ENCODE data around the gene ADAMTS9. TPM values are rescaled to one million over a fixed set of nuclear protein-coding genes. Genes with fewer than 3 reads are reported as not detected.

The ADAMTS9 gene
- total and polyA plus RNA-seq, 10 donors, result 9.1 to 112 (median 34.8) TPM

DNA sequence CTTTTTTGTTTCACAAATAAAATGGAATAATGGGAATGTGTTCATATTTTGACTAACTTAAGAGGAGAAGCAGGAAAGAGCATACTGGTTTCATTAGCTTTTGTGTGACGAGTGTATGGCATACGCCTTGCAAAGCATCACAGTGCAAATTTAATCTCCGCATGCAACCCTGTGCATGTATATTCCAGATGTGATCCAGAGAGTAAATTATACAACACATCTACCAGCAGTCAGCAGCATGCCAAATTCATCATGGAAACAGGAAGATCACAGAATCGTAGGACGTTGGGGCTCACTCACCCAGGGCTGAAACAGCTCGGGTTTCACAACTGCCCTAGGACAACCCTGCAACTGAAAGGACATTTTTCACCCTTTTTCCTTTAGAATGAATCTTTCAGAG is 53.4 kb downstream of the ADAMTS9 start:
- Histone ChIP-seq H3K27ac (no peak overlapping the region), H3K36me3 (peaks cover 0 to 60% (median 4%) of the 10 kb centered on the region in 6 donors), H3K9me3 (no peaks in the 10 kb centered on the region), H3K4me1 (no peaks in the 10 kb centered on the region), H3K4me3 (no peak overlapping the region), H3K27me3 (replicated peaks in 1 of 7) (no peaks in the 10 kb centered on the region)
- WGBS, 5 donors, result 73 to 81% (median 76%) methylated on average over 6 of the region's 6 CpGs
- TF ChIP-seq POLR2A (IDR thresholded peaks at IDR 0.05), result no peak
- no peak for TF ChIP-seq POLR2AphosphoS5 (IDR thresholded peaks at IDR 0.05)
- TF ChIP-seq, protein P1, sequence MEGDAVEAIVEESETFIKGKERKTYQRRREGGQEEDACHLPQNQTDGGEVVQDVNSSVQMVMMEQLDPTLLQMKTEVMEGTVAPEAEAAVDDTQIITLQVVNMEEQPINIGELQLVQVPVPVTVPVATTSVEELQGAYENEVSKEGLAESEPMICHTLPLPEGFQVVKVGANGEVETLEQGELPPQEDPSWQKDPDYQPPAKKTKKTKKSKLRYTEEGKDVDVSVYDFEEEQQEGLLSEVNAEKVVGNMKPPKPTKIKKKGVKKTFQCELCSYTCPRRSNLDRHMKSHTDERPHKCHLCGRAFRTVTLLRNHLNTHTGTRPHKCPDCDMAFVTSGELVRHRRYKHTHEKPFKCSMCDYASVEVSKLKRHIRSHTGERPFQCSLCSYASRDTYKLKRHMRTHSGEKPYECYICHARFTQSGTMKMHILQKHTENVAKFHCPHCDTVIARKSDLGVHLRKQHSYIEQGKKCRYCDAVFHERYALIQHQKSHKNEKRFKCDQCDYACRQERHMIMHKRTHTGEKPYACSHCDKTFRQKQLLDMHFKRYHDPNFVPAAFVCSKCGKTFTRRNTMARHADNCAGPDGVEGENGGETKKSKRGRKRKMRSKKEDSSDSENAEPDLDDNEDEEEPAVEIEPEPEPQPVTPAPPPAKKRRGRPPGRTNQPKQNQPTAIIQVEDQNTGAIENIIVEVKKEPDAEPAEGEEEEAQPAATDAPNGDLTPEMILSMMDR (IDR thresholded peaks at IDR 0.05 in 8 of 11, conservative IDR thresholded peaks at IDR 0.05 in 3 of 11), result no peak
- intact Hi-C loops (cut with DNase I; ENCODE audit: low total_unique reads), result no loop called here
- DNase-seq, result no peak

DNA sequence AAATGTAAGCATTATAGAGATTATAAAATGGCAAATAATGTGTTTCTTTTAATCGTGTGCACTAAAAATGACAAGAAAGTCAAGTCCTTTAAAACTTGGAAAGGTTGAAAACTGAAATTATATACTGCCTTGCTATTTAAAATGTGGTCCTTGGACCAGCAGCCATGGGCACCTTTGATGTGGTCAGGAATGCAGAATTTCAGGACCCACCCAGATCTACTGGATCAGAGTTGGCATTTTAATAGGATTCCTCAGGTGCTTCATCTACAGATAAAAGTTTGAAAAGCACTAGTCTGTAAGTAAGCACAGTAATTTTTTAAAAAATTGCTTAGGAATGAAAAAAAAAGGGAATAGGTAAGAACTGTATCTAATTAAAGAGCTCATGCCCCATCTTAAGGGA is 55.8 kb downstream of the ADAMTS9 start:
- H3K36me3 ChIP-seq, result peaks cover 0 to 82% (median 6%) of the 10 kb centered on the region in 6 donors
- H3K27ac ChIP-seq, result no peak overlapping the region
- H3K27me3 ChIP-seq (replicated peaks in 1 of 7), result no peaks in the 10 kb centered on the region
- 82 to 96% (median 88%) methylated on average over 1 of the region's 1 CpG for WGBS, 5 donors
- H3K4me3 ChIP-seq, result no peak overlapping the region
- no peaks in the 10 kb centered on the region for H3K9me3 ChIP-seq
- TF ChIP-seq, protein P1 (IDR thresholded peaks at IDR 0.05 in 8 of 11, conservative IDR thresholded peaks at IDR 0.05 in 3 of 11), result no peak
- TF ChIP-seq POLR2AphosphoS5 (IDR thresholded peaks at IDR 0.05), result no peak
- TF ChIP-seq POLR2A (IDR thresholded peaks at IDR 0.05), result no peak
- intact Hi-C loops (cut with DNase I; ENCODE audit: low total_unique reads), result no loop called here
- no peak for DNase-seq
- no peaks in the 10 kb centered on the region for H3K4me1 ChIP-seq

DNA sequence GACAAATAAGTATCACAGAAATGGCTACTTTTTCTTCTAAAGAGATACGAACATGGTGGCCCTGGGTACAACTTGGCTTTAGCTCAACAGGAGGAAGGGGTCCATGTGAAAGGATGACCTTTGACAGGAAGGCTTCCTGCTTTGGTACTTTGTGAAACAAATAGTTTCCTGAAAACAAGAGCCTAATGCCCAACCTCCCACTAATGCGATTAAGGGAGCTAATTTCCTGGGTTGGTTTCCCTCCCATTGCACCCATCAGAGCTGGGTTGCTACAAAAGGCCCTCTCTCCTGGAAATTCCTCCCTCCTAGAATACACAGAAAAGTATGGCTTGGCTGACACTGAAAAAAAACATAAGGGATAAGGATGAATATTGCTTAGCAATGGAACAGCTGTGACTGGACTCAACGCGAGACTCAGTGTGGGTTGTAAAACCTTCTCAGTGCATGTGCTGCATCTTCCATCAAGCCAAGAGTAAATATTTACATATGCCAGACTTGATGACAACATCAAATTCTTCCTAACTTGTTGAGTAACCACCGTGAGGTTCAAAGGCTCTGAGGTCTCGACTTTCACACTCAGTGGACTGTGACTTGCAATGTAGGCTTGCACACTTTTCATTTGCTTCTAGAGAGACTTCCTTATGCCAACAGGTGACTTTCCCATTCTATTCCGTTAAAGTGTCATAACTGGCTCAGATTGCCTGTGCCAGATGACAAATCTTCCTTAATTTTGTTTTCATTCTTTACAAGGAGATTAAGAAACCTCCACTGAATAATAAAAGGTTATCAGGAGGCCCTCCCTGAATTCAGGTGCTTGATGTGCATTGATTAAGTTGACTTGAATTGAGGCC is 60.1 kb downstream of the ADAMTS9 start:
- Histone ChIP-seq H3K9me3 (no peaks in the 10 kb centered on the region), H3K4me1 (no peaks in the 10 kb centered on the region), H3K27ac (no peak overlapping the region), H3K4me3 (no peak overlapping the region), H3K27me3 (replicated peaks in 1 of 7) (no peaks in the 10 kb centered on the region), H3K36me3 (peaks cover 0 to 79% (median 2%) of the 10 kb centered on the region in 6 donors)
- DNase-seq, result no peak
- intact Hi-C loops (cut with DNase I; ENCODE audit: low total_unique reads), result no loop called here
- WGBS, 5 donors, result 78 to 84% (median 81%) methylated on average over 7 of the region's 7 CpGs
- TF ChIP-seq POLR2A (IDR thresholded peaks at IDR 0.05), result no peak
- TF ChIP-seq POLR2AphosphoS5 (IDR thresholded peaks at IDR 0.05), result no peak
- TF ChIP-seq, protein P1 (IDR thresholded peaks at IDR 0.05 in 8 of 11, conservative IDR thresholded peaks at IDR 0.05 in 3 of 11), result no peak

DNA sequence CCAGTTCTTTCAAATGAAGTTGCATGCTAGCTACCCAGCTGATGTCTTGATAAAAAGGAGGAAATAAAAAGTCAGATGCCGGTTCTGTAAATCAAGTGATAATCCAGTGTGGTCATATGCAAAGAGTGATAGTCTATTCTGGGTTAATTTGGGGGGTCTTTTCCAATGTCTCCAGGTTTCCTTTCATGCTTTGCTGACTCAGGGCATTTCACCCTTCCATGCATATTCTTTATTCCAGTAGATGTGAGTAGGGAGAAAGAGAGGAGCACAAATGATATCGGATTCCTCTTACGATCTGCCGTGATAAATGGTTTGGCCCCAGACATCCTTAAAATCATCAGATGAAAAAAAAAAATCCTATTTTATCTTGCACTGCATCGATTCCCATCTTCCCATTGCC is 60.8 kb downstream of the ADAMTS9 start:
- no peak overlapping the region for H3K27ac ChIP-seq
- 82 to 86% (median 84%) methylated on average over 5 of the region's 5 CpGs for WGBS, 5 donors
- intact Hi-C loops (cut with DNase I; ENCODE audit: low total_unique reads), result no loop called here
- H3K4me1 ChIP-seq, result no peaks in the 10 kb centered on the region
- H3K36me3 ChIP-seq, result peaks cover 0 to 79% (median 2%) of the 10 kb centered on the region in 6 donors
- TF ChIP-seq, protein P1 (IDR thresholded peaks at IDR 0.05 in 8 of 11, conservative IDR thresholded peaks at IDR 0.05 in 3 of 11), result no peak
- TF ChIP-seq POLR2AphosphoS5 (IDR thresholded peaks at IDR 0.05) (no peak), POLR2A (IDR thresholded peaks at IDR 0.05) (no peak)
- no peak overlapping the region for H3K4me3 ChIP-seq
- no peaks in the 10 kb centered on the region for H3K27me3 ChIP-seq (replicated peaks in 1 of 7)
- DNase-seq, result no peak
- H3K9me3 ChIP-seq, result no peaks in the 10 kb centered on the region
